ENCODE measurements around the gene TTC9.

Gene TTC9

GRCh38 chr14:70716483-70716882, 74.8 kb downstream of the TTC9 start:
- no peak for DNase-seq (ENCODE audit: low read depth)

GRCh38 chr14:70716958-70717357, 75.2 kb downstream of the TTC9 start:
- no peak for DNase-seq (ENCODE audit: low read depth)

- no peak for DNase-seq (ENCODE audit: low read depth)
Observed at GRCh38 chr14:70718383-70719118, 76.8 kb downstream of the TTC9 start.

DNA sequence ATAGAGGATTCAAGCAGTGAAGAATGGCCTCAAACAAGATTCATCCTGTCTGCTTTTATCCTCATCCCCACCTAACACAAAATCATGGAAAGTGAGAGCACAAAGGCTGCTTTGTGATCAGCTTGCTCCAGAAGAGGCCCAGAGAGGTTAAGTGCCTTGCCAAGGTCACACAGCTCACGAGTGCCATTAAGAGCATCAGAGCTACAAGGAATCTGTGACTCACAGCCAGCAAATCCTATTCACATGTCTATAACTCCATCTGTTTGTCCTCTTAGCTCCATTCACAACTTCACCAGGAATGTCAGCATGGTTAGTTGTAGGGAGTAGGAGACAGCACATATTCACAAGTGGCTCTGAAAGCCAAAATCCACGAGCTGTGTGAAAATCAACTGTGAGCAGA, 79.8 kb downstream of the TTC9 start:
- DNase-seq (ENCODE audit: low read depth), result no peak

DNA sequence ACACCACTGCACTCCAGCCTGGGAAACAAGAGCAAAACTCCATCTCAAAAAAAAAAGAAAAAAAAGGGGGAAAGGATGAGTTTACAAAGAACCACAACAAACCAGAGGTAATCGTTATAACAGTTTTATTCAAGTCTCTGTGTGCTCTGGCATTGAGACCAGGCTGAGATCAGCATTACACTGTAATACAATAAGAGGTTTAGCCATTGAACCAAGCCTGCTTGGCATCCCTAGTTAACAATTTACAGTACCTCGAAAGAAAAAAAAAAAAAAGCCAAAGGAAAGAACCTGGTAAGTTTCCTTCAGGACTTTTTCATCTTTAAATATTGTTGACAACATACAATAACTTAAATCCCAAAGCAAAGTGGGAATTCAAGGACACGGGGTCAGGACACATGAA, 80.7 kb downstream of the TTC9 start:
- no peak for DNase-seq (ENCODE audit: low read depth)

- DNase-seq (ENCODE audit: low read depth), result no peak
Observed at GRCh38 chr14:70723276-70723675, 81.6 kb downstream of the TTC9 start.

DNA sequence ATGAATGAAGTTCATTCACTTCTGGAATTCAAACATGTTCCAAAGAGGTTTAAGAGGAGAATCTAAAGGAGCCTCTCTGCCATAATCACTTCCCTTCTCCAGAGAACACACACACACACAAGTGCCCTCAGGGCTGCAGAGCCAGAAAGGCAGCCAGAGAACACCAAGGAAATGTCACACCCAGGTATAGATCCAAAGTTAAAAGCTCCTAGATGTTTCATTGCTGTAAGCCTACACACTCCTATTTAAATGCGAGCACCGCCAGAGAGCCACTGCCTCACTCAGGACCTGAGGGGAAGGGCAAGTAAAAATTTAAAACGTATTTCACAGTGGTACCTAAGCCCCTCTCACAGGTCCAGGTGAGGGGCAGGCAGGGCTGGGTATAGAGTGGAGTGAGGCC, 82.4 kb downstream of the TTC9 start:
- DNase-seq (ENCODE audit: low read depth), result no peak

- no peak for DNase-seq (ENCODE audit: low read depth)
Observed at GRCh38 chr14:70724944-70725343, 83.2 kb downstream of the TTC9 start.

All from stimulated activated CD8-positive, alpha-beta memory T cell treated with anti-CD3 and anti-CD28 coated beads, Interleukin-4, amount 100 ng/mL, for 24 hours (primary cell).